Central memory CD8-positive, alpha-beta T cell (primary cell): ENCODE measurements around the gene PSKH1.
"Not testable (repeated sequence)": the region's sequence is repeated elsewhere in the genome, so short reads cannot be mapped to it uniquely, and the experiment has no call there.

Experiments used
- ATAC-seq: fragments of 150-1000 bp; cut with Tn5 transposase; replicated peaks from 2 replicates; pipeline ENCODE4 v1.10.0; 2022; ENCODE audit warnings: mild to moderate bottlenecking, moderate FRiP score, moderate number of reproducible peaks; ENCODE audit not compliant: poor library complexity, severe bottlenecking; ENCODE audit errors: extremely low read depth
- DNase-seq, 2 donors: peaks; one replicate each; pipeline ENCODE4 v3.0.0; 2021; ENCODE audit warnings: low spot score in 2 of 2
- H3K27ac Mint-ChIP-seq: one replicate; pipeline ENCODE4 v1.8.0; 2022; ENCODE audit warnings: low read depth, mild to moderate bottlenecking, moderate library complexity, mixed read lengths
- H3K27me3 Mint-ChIP-seq: one replicate; pipeline ENCODE4 v1.8.0; 2022; ENCODE audit warnings: mixed read lengths
- H3K36me3 Mint-ChIP-seq: one replicate; pipeline ENCODE4 v1.8.0; 2022; ENCODE audit warnings: mild to moderate bottlenecking, moderate library complexity, mixed read lengths; ENCODE audit not compliant: insufficient read depth
- H3K4me1 Mint-ChIP-seq: one replicate; pipeline ENCODE4 v1.8.0; 2022; ENCODE audit warnings: mixed read lengths
- H3K4me3 Mint-ChIP-seq: one replicate; pipeline ENCODE4 v1.8.0; 2022; ENCODE audit warnings: mild to moderate bottlenecking, moderate library complexity, mixed read lengths
- H3K9me3 Mint-ChIP-seq: one replicate; pipeline ENCODE4 v1.8.0; 2022; ENCODE audit warnings: mixed read lengths

The PSKH1 gene

GRCh38 chr16:67967183-67967957 lies 74.3 kb downstream of the PSKH1 start:
- ATAC-seq (peak; percentile 12), DNase-seq (no peak)
- no peaks in the 10 kb centered on the region for H3K27me3 Mint-ChIP-seq

GRCh38 chr16:67967958-67968399 lies 74.9 kb downstream of the PSKH1 start:
- peak overlapping the region; percentile 85 for H3K4me3 Mint-ChIP-seq
- H3K27me3 Mint-ChIP-seq = no peaks in the 10 kb centered on the region
- H3K4me1 Mint-ChIP-seq = peaks cover 35% of the 10 kb centered on the region
- H3K36me3 Mint-ChIP-seq = peaks cover 9% of the 10 kb centered on the region
- peak; percentile 17 for ATAC-seq
- H3K9me3 Mint-ChIP-seq = no peaks in the 10 kb centered on the region
- no peak for DNase-seq
- peak overlapping the region; percentile 77 for H3K27ac Mint-ChIP-seq

More at GRCh38 chr16:67967183-67967957, 74.3 kb downstream of the PSKH1 start:
- H3K4me1 Mint-ChIP-seq = peaks cover 39% of the 10 kb centered on the region
- H3K4me3 Mint-ChIP-seq = peak overlapping the region; percentile 85
- H3K27ac Mint-ChIP-seq = peak overlapping the region; percentile 77
- H3K36me3 Mint-ChIP-seq = peaks cover 9% of the 10 kb centered on the region
- H3K9me3 Mint-ChIP-seq = no peaks in the 10 kb centered on the region

GRCh38 chr16:67968400-67969253 lies 75.6 kb downstream of the PSKH1 start, which contains the start of gene SLC12A4:
Gene SLC12A4, minus strand, starts transcription at chr16:67968637. Its CDS starts 84 bp downstream, at chr16:67968553.
- Mint-ChIP-seq H3K4me3 (peak within 1 kb of the TSS; percentile 85), H3K27ac (peak within 1 kb of the TSS; percentile 77), H3K36me3 (peaks cover 9% of the 10 kb centered on the region), H3K27me3 (no peaks in the 10 kb centered on the region), H3K9me3 (no peaks in the 10 kb centered on the region), H3K4me1 (peaks cover 34% of the 10 kb centered on the region)
- DNase-seq (peak; percentile 71 to 81), ATAC-seq (peak; percentile 85)

- Mint-ChIP-seq H3K4me3 (peak overlapping the region; percentile 85), H3K27ac (peak overlapping the region; percentile 73), H3K36me3 (peaks cover 9% of the 10 kb centered on the region), H3K9me3 (no peaks in the 10 kb centered on the region), H3K4me1 (peaks cover 34% of the 10 kb centered on the region), H3K27me3 (no peaks in the 10 kb centered on the region)
- DNase-seq (no peak), ATAC-seq (peak; percentile 23)
Observed at GRCh38 chr16:67969254-67970039, 76.4 kb downstream of the PSKH1 start.

GRCh38 chr16:67971111-67971510 lies 78.1 kb downstream of the PSKH1 start:
- Mint-ChIP-seq H3K27me3 (peaks cover 3% of the 10 kb centered on the region), H3K4me3 (no peak overlapping the region), H3K36me3 (peaks cover 6% of the 10 kb centered on the region), H3K27ac (no peak overlapping the region), H3K9me3 (no peaks in the 10 kb centered on the region), H3K4me1 (peaks cover 27% of the 10 kb centered on the region)
- ATAC-seq = no peak
- no peak for DNase-seq

- H3K27me3 Mint-ChIP-seq, ATAC-seq, H3K9me3 Mint-ChIP-seq, DNase-seq, H3K4me3 Mint-ChIP-seq, H3K36me3 Mint-ChIP-seq, H3K27ac Mint-ChIP-seq: not testable (repeated sequence)
- peaks cover 19% of the 10 kb centered on the region for H3K4me1 Mint-ChIP-seq
Observed at GRCh38 chr16:67972285-67972684, 79.2 kb downstream of the PSKH1 start.

GRCh38 chr16:67975321-67976105 lies 82.5 kb downstream of the PSKH1 start:
- peaks cover 6% of the 10 kb centered on the region for H3K27me3 Mint-ChIP-seq
- ATAC-seq = no peak
- H3K4me3 Mint-ChIP-seq = no peak overlapping the region
- no peak overlapping the region for H3K27ac Mint-ChIP-seq
- no peaks in the 10 kb centered on the region for H3K9me3 Mint-ChIP-seq
- DNase-seq = no peak
- H3K36me3 Mint-ChIP-seq = no peaks in the 10 kb centered on the region
- no peaks in the 10 kb centered on the region for H3K4me1 Mint-ChIP-seq

GRCh38 chr16:67976205-67976604 lies 83.2 kb downstream of the PSKH1 start:
- no peaks in the 10 kb centered on the region for H3K4me1 Mint-ChIP-seq
- H3K27ac Mint-ChIP-seq = no peak overlapping the region
- H3K9me3 Mint-ChIP-seq = no peaks in the 10 kb centered on the region
- H3K4me3 Mint-ChIP-seq = no peak overlapping the region
- no peak for ATAC-seq
- H3K36me3 Mint-ChIP-seq = peaks cover 2% of the 10 kb centered on the region
- DNase-seq = no peak
- H3K27me3 Mint-ChIP-seq = peaks cover 6% of the 10 kb centered on the region

- H3K36me3 Mint-ChIP-seq = peaks cover 2% of the 10 kb centered on the region
- no peak overlapping the region for H3K4me3 Mint-ChIP-seq
- H3K27ac Mint-ChIP-seq = no peak overlapping the region
- peaks cover 6% of the 10 kb centered on the region for H3K27me3 Mint-ChIP-seq
- no peak for ATAC-seq
- H3K9me3 Mint-ChIP-seq = no peaks in the 10 kb centered on the region
- DNase-seq = no peak
- H3K4me1 Mint-ChIP-seq = no peaks in the 10 kb centered on the region
Observed at GRCh38 chr16:67977005-67977404, 84.0 kb downstream of the PSKH1 start.

- H3K4me1 Mint-ChIP-seq = no peaks in the 10 kb centered on the region
- H3K4me3 Mint-ChIP-seq = no peak overlapping the region
- DNase-seq (no peak), ATAC-seq (no peak)
- H3K9me3 Mint-ChIP-seq = no peaks in the 10 kb centered on the region
- peaks cover 6% of the 10 kb centered on the region for H3K27me3 Mint-ChIP-seq
- peaks cover 2% of the 10 kb centered on the region for H3K36me3 Mint-ChIP-seq
- H3K27ac Mint-ChIP-seq = no peak overlapping the region
Observed at GRCh38 chr16:67977469-67978227, 84.6 kb downstream of the PSKH1 start.
